Suppressor macrophage (primary cell): ENCODE results near the gene NAV3.
"Not testable (repeated sequence)": the region's sequence is repeated elsewhere in the genome, so short reads cannot be mapped to it uniquely, and the experiment has no call there.

Experiments used
- DNase-seq, 4 experiments: peaks; one replicate each; pipeline ENCODE4 v3.0.0-alpha.2; 2020 to 2022

The NAV3 gene

DNA sequence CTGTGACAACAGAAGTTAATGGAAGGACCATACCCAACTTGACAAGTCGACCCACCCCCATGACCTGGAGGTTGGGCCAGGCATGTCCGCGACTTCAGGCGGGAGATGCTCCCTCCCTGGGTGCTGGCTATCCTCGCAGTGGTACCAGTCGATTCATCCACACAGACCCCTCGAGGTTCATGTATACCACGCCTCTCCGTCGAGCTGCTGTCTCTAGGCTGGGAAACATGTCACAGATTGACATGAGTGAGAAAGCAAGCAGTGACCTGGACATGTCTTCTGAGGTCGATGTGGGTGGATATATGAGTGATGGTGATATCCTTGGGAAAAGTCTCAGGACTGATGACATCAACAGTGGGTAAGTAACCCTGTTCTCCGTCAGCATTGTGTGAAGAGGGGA, 220.1 kb downstream of the NAV3 start:
- no peak for DNase-seq

DNA sequence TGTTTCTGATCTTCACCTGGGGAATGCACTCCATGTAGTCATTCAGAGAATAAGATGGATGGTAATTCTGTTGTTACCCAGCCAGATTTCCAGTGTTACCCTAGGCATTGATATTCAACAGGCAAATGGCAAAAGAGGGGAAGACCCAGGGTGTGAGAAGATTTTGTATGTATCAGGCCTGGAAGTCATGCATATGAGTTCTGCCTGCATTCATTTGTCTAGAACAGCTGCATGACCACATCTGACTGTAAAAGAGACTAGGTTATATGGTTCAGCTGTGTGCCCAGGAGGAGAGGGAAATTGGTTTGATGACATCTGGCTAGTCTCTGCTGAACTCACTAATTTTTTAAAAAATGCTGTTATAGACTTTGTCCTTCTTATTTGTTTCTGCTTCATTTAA, 224.9 kb downstream of the NAV3 start:
- DNase-seq: no peak

DNA sequence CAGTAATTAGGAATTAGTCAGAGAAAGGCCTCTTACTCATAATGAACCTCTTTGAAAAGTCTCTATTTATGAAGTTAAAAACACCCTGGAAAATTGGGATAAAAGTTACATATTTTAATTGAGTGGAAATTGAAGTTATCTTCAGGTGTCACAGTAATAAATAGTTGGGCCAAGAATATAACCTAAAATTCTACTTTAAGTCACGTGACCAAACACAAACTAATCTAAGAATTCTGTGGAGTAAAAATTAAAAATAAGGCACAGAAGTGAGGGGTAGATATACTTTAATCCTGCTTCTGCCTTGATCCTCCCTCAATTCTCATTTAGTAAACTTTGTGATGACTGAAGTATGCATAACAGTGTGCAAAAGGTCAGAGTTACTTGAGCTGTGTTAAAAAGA, 226.4 kb downstream of the NAV3 start:
- DNase-seq: no peak

DNA sequence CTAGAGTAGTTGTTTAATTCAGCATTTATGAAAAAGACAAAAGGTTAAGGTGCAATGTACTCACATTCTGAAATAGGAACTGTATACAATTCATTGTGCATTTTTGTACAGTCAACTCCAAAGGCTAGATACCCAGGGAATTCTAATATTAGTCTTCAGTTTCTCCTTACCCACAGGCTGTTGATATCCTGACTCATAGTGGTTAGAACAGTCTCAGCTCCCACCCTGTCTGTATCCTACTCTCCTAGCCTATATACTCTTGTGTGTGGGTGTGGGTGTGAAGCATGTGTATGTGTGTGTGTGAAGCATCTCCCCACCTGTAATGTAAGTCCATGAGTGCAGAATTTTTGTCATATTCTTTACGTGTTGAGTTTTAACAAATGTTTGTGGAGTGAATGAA, 229.5 kb downstream of the NAV3 start:
- DNase-seq: no peak

DNA sequence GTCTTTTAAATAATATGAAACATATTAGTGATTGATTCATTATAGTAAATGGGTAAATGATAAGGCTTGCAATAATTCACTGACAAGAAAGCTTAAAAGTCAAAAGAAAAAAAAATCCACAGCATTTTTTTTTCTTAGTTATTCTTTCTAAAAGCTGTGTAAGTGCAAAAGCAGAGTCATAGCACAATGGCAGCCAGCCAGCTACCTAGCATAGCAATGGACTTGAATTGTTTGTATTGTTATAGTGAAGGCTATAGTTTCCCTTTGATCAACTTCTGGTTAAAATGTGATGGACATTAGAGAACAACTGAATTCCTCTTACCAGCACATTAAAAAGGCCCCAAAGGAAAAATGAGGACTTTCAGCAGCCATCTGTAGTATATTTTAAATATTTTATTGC, 232.1 kb downstream of the NAV3 start:
- no peak for DNase-seq

DNA sequence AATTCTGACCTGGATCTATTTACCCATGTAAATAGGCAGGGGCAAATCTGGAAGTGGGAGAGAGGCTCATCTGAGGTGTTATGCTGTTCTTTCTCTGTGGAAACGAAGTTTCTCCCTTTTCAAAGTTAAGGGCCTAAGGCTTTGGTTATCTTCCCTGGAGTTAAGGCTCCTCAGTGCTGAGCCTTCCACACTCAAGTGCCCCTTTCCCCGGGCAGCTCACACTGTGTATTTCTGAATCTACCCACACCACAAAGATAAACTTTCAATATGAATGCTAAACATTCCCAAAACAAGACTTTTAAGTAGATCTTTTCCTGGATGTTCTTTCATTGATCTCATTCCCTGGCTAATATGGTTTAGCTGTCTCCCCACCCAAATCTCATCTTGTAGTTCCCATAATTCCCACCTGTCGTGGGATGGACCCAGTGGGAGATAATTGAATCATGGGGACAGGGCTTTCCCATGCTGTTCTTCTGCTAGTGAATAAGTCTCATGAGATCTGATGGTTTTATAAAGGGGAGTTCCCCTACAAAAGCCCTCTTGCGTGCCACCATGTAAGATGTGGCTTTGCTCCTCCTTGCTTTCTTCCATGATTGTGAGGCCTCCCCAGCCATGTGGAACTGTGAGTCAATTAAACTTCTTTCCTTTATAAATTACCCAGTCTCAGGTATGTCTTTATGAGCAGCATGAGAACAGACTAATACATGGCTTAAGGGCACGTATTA, 251.1 kb downstream of the NAV3 start:
- no peak for DNase-seq

DNA sequence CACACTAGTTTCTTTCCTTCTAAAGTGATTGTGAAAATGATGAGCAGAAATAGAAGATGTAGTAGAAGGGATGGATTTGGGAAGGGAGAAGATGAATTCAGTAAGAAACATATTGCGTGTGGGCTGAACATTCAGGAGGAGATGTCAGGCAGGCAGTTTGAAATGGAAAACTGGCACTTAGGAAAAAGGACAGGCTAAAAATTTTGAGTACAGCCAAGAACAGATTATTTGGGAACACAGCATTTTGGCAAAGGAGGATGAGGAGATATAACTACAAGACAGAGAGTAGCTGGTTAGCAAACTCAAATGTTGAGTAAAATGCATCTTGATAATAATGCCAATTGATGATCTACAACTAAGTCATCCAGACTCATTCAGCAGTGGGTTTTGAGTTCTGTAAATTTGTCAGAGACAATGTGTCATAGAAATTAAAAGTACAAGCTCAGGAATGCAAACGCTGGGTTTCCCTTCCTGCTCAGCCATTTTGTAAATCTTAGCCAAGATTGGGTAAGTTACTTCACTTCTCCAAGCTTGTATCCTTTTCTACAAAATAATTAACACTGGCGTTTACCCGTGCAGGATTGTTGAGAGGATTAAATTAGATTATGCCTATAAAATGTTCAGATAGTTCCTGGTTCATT, 255.0 kb downstream of the NAV3 start:
- peak in 2 of 4 experiments; percentile 1 for DNase-seq

DNA sequence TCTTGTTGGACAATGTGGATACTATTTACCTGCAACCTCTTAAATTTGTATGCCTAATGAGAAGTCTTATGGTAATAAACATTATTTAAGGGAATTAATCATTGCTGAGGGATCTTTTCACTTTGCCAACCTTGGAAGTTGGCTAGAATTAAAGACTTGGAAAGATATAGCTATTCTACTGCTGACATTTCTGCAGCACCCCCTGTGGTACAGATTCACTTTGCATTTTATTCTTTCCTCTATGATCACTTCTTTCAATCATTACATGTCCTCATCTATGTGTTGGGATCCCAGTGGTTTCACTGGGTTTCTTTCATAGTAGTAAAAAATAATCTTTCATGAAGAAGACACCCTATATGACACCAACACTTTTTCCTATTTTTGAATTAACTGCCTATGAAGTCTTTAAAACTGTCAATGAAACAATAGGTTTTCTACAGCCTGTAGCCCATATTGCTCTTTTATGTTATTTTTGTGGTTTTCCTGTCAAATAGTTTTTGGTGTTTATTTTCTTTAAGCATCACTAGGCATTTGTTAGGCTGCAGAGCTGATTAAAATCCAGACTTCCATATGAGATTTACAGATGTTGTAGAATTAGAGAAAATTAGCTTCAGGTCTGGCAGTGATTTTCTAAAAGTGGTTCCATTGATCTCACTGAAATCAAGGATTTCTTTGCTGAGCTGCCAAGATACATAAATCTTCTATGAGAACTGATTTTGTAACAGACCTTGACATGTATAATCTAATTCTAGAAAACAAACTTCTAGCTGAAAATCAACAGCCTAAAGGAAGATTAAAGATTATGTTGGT, 256.1 kb downstream of the NAV3 start:
- no peak for DNase-seq

DNA sequence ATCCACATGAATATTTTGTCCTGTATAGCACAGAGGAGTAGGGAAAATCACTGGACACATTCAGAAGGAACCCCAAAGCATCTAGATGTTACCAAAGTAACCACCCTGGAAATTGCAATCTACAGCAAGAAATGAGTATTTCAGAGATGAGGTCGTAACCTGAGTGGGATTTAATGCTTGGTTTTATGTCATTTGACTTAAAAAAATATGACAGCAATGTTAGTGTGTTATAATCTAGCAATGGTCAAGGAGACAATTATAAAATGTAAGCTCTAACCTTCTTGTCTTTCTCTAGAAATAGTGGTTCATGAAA, 256.6 kb downstream of the NAV3 start:
- no peak for DNase-seq

DNA sequence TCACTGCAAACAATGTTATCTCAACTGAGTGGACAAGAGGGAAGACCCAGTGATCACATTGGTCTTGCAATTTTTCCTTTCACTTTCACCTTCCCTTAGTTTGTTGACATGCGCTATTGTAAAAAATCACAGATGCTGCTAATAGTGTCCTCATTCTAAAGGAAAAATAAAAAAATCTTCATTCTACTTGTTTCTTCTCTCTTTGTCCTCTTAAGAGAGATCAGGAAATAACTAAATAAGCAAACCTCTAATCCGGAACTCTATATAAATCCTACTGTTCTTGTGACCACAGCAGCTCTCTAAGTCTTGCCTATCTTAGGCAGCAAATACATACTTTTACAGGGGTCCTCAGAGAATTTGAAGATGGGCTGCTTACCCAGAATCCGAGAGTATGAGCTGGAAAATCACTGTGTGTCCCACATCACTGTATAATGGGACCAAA, 257.7 kb downstream of the NAV3 start:
- DNase-seq: peak in 1 of 4 experiments; percentile 4

DNA sequence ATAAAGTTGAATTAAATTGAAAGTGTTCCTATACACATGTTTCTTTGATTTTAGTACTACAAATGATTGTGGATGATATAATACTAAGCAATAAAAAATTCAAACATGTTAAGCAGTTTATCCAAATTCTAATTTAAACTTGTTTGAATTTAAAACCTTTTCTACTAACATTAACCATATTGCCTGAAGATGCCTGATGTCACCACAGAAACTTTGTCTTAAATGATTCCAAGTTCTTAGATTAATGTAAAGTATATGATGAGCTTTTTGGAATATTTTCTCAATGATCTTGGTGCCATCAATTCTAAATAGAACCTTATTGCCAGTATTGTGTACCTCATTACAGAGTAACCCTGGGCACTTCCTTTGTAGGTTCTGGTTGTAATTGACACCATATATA, 259.6 kb downstream of the NAV3 start:
- DNase-seq: no peak

DNA sequence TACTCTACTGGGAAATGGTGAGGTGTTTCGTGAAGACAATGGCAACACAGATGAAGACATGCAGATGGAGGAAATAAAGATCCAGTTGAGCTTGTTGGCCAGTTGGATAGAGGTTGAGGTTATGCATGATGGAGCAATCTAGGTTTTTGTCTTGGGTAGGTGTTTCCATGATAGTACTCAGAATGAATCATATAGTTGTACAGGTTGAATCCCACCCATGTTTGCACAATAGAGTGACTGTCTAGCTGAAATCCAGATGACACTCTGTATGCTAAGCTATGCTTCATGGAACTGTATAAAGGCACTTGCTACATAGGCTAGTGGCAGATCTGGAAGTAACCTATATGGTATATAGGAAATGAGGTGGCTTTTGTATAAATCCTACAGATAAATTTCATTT, 264.9 kb downstream of the NAV3 start:
- no peak for DNase-seq

DNA sequence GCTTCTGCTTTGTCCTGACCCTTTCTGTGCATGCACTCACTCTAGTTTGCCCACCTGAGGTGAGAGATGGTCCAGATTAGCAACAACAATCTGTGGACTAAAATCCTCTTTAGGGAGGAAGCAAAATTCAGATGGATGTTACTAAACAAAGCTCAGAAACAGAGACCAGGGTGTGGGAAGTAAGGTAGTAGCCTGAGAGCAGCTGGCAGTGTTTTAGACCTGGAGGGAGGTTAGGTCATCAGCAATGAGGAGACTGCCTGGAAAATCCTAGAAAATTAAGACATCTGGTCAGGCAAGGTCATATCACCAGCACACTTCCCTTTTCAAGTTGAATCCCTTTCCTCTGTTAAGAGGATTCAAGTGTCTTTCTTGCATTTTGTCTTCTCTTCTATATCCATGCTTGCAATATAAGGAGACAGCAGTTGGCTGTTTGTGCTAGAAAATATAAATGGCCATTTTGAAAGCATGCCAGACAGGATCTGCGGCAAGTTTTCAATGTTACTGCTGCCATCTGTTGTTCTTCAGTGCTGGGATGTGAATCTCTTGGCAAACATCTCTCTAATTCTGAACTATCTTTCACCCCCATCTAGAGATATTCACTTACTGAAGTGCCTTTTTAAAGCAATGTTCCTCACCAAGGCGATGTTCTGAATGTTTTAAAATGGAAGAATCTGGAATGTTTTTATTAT, 266.4 kb downstream of the NAV3 start:
- no peak for DNase-seq

DNA sequence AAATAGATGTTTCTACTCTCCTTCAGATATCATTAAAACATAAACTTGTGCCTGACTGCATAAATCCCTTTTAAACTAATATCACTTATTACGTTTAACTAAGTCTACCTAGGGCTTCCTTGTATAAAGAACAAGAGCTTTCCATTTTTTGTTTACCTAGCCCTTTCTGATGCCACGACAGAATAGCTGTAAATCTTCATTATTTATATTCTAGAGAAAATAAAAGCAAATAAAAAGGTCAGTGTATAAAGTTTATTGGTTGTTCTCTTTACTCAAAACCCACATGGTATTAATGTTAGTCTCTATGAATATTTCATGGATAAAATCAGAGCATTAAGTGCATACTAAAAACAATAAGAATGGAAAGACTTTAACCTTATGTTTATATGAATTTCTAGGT, 269.1 kb downstream of the NAV3 start:
- DNase-seq: no peak

DNA sequence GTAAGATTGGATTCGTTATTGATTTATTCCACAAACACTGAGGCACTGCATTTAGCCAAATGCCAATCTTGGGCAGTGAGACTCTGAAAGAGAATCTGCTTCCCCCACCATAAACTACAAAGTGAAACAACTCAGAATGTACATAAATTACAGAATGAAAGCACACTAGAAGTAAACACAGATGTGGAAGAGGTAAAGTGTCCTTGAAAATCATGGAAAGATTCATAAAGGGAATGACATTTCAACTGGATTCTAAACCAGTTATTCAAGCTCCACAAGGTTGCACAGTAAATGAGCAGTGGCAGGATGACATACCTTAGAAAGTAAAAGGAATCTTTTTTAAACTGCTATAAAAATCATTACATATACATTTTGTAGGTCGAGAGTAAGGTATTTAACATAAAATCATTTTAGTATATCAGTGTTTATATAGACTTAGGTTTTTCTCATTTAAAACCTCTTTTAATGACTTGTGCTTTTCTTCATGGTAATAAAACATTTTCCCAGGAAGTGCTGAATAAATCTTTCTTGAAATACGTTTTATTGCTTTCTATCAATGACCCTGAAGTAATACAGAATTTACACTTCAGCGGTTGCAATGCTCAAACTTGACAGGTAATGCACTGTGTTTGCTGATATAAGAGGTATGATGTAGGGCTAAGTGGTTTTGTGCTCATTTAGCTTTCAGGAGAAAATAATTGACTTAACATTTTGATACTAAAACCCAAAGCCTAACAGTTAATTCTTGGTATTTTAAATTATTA, 270.6 kb downstream of the NAV3 start:
- no peak for DNase-seq

DNA sequence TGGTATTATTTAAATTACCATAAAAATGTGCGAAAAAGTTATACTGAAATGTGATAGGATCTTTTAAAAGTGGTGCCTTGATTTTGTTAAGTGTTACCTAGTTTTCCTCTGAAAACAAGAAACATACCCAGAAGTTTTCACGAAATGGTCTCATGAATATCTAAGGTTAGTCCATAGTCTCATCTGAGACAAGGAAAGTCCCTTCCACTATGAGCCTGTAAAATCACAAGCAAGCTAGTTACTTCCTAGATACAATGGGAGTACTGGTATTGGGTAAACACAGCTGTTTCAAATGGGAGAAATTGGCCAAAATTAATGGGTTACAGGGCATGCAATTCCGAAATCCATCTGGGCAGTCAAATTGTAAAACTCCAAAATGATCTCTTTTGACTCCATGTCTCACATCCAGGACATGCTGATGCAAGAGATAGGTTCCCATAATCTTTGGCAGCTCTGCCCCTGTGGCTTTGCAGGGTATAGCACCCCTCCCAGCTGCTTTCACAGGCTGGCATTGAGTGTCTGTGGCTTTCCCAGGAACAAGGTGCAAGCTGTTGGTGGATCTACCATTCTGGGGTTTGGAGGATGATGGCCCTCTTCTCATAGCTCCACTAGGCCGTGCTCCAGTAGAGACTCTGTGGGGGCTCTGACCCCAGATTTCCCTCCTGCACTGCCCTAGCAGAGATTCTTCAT, 271.4 kb downstream of the NAV3 start:
- DNase-seq: no peak

DNA sequence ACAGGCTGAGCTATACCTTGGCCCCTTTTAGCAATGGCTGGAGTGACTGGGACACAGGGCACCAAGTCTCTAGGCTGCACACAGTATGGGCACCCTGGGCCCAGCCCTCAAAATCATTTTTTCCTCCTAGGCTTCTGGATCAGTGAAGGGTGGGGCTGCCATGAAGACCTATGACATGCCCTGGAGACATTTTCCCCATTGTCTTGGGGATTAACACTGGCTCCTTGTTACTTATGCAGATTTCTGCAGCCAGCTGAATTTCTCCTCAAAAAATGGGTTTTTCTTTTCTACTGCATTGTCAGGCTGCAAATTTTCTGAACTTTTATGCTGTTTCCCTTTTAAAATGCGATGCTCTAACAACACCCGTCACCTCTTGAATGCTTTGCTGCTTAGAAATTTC, 272.1 kb downstream of the NAV3 start:
- DNase-seq: not testable (repeated sequence)

DNA sequence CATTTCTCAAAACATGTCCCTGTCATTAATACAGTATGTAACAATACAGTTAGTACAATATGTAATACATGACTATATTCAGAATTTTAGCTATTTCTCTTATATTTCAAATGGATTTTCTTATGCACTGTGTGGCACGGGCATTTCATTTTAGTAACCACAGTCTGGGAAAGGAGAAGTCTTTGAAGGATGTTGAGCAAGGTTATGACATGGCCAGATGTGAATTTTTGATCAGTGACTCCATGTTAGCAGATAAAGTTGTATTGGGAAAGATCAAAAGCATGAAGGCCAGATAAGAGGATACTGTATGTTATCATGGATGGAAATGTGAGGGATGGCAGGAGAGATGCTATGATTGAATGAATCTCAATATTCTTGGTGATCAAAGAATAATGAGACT, 285.2 kb downstream of the NAV3 start:
- DNase-seq: peak in 1 of 4 experiments; percentile 1

DNA sequence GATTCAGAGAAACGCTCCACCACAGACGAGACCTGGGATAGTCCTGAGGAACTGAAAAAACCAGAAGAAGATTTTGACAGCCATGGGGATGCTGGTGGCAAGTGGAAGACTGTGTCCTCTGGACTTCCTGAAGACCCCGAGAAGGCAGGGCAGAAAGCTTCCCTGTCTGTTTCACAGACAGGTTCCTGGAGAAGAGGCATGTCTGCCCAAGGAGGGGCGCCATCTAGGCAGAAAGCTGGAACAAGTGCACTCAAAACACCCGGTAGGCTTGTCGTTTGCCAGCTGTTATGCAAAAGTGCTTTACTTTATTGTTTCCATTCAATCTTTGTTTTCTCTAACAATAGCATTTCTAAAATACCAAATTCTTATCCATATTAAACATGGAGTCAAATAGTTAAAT, 287.3 kb downstream of the NAV3 start:
- peak in 2 of 4 experiments; percentile 1 to 6 for DNase-seq

DNA sequence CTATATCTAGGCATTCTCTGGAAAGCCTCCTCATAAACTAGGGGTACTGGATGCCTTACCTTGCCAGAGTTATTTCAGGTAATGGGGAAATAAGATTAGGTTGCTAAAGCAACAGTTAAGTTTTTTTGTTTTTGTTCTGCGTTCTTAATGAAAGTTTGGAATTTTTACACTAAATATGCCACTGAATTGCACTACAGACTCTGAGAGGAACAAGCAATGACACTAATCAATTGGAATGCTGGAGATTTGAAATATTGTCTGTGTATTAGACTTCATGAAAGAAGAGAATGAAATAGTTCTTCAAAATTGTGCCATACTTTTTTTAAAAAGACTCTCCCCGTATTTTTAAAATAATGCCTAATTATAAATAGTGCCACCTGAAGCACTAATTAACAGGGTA, 287.8 kb downstream of the NAV3 start:
- DNase-seq: no peak

DNA sequence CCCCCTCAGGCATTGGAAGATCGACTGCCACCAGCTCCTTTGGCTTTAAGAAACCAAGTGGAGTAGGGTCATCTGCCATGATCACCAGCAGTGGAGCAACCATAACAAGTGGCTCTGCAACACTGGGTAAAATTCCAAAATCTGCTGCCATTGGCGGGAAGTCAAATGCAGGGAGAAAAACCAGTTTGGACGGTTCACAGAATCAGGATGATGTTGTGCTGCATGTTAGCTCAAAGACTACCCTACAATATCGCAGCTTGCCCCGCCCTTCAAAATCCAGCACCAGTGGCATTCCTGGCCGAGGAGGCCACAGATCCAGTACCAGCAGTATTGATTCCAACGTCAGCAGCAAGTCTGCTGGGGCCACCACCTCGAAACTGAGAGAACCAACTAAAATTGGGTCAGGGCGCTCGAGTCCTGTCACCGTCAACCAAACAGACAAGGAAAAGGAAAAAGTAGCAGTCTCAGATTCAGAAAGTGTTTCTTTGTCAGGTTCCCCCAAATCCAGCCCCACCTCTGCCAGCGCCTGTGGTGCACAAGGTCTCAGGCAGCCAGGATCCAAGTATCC, 288.7 kb downstream of the NAV3 start:
- DNase-seq: no peak

DNA sequence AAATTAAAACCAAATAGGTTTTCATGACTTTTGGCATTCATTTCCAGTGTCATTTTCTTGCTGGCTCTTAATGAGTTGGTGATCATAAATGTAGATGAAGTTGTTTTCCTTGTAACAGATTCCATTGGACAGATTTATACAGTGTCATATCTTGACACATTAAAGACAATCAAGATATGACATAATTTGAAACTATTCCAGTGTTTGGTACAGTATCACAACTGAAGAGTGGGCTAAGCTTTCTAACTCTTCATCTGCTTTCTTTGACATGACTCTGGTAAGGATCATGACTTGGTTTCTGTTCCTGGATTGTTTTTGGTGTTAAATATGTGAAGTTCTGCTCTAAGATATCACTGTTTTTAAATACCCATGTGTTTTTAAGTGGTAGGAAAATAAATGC, 289.6 kb downstream of the NAV3 start:
- no peak for DNase-seq
